HepG2 (cell line): ENCODE data around the gene ACSL5. TPM values are rescaled to one million over a fixed set of nuclear protein-coding genes. Genes with fewer than 3 reads are reported as not detected.

Experiments used
- ASH2L ChIP-seq: fragments of 300-600, 200-600 bp; sonication (generic); IDR thresholded peaks from 2 replicates; pipeline ENCODE4 v1.7.0; 2017; ENCODE audit warnings: low read depth, mild to moderate bottlenecking, moderate library complexity, mixed read lengths, low read length; ENCODE audit not compliant: insufficient read length
- MED1 ChIP-seq: sonication (generic); formaldehyde crosslinking; IDR thresholded peaks from 2 replicates; pipeline ENCODE4 v1.4.0; 2020; ENCODE audit warnings: missing genetic modification reagents
- MTA3 ChIP-seq: sonication (generic); formaldehyde crosslinking; IDR thresholded peaks from 2 replicates; pipeline ENCODE4 v1.4.0; 2020; ENCODE audit warnings: missing genetic modification reagents
- MTF2 ChIP-seq: sonication (generic); formaldehyde crosslinking; IDR thresholded peaks from 2 replicates; pipeline ENCODE4 v1.5.0; 2020; ENCODE audit warnings: missing genetic modification reagents, borderline replicate concordance
- PPARG ChIP-seq: conservative IDR thresholded peaks from 2 replicates; pipeline ENCODE4 v1.6.1; 2016; ENCODE audit warnings: missing biosample characterization, missing genetic modification reagents
- SCMH1 ChIP-seq: sonication (generic); formaldehyde crosslinking; IDR thresholded peaks from 2 replicates; pipeline ENCODE4 v1.9.0; 2021; ENCODE audit warnings: missing genetic modification reagents, mild to moderate bottlenecking, borderline replicate concordance
- STAG1 ChIP-seq: sonication (generic); formaldehyde crosslinking; IDR thresholded peaks from 2 replicates; pipeline ENCODE4 v1.4.0; 2020; ENCODE audit warnings: missing genetic modification reagents
- TCF7L2 ChIP-seq: IDR thresholded peaks from 2 replicates; pipeline ENCODE4 v1.6.1; 2011; ENCODE audit warnings: mild to moderate bottlenecking, low read depth, low read length, moderate library complexity
- TMF1 ChIP-seq: sonication (generic); formaldehyde crosslinking; IDR thresholded peaks from 2 replicates; pipeline ENCODE4 v1.8.1; 2022; ENCODE audit warnings: low read depth, missing genetic modification reagents
- ZNF124 ChIP-seq: sonication (generic); formaldehyde crosslinking; IDR thresholded peaks from 2 replicates; pipeline ENCODE4 v1.4.0; 2020; ENCODE audit warnings: missing genetic modification reagents
- ZNF501 ChIP-seq: sonication (generic); formaldehyde crosslinking; IDR thresholded peaks from 2 replicates; pipeline ENCODE4 v1.5.1; 2020; ENCODE audit warnings: mild to moderate bottlenecking, moderate library complexity, missing genetic modification reagents
- ZNF629 ChIP-seq: sonication (generic); formaldehyde crosslinking; conservative IDR thresholded peaks from 2 replicates; pipeline ENCODE4 v1.5.0; 2020; ENCODE audit warnings: missing genetic modification reagents
- ZNF724P ChIP-seq: sonication (generic); formaldehyde crosslinking; IDR thresholded peaks from 2 replicates; pipeline ENCODE4 v1.8.0; 2022; ENCODE audit warnings: missing genetic modification reagents, borderline replicate concordance
- ZNF770 ChIP-seq: sonication (generic); formaldehyde crosslinking; IDR thresholded peaks from 2 replicates; pipeline ENCODE4 v1.5.0; 2020; ENCODE audit warnings: mild to moderate bottlenecking, missing genetic modification reagents
- ZNF775 ChIP-seq: sonication (generic); formaldehyde crosslinking; IDR thresholded peaks from 2 replicates; pipeline ENCODE4 v1.4.0; 2020; ENCODE audit warnings: missing genetic modification reagents, mild to moderate bottlenecking, moderate library complexity, borderline replicate concordance
- polyA plus RNA-seq, 8 experiments: library from polyadenylated mRNA; depleted of rRNA in 3 of 8; stranded (reverse) in 7 of 8; unstranded in 1 of 8; fragments of >200 nt; fragmentation: Illumina TruSeq in 4 of 8; extraction: Trizol in 4 of 8; gene quantifications; 2 replicates each; pipeline versions ENCODE4 v1.2.1 to v1.2.3, GENCODE V29; 2011 to 2016; ENCODE audit warnings: low read depth in 4 of 8, missing spikeins in 1 of 8, mixed read lengths in 1 of 8; ENCODE audit not compliant: insufficient read depth in 1 of 8
- total RNA-seq, 5 experiments: library from RNA; depleted of rRNA; stranded (reverse); fragments of >200 nt; fragmentation: Illumina TruSeq; extraction: Trizol; gene quantifications; 2 replicates each; pipeline ENCODE4 v1.2.3, GENCODE V29; 2016; ENCODE audit warnings: low read depth in 1 of 5
- TF ChIP-seq, protein P1 (sequence below): sonication (generic); formaldehyde crosslinking; IDR thresholded peaks from one replicate; pipeline ENCODE4 v1.5.1; 2020; ENCODE audit warnings: mild to moderate bottlenecking, missing genetic modification reagents; ENCODE audit errors: not compliant biosample characterization
- TF ChIP-seq, protein P2 (sequence below): sonication (generic); formaldehyde crosslinking; IDR thresholded peaks from 2 replicates; pipeline ENCODE4 v1.4.0; 2020; ENCODE audit warnings: missing genetic modification reagents

The ACSL5 gene
- total and polyA plus RNA-seq, 2 of the 13 experiments (the other 11 are each of a cell fraction or from before 2014, with no cell fraction given) = 56.4 to 82.5 TPM

- TF ChIP-seq ZNF770 (CRISPR knock-in tag) (no peak), MED1 (no peak), TCF7L2 (no peak), ZNF124 (CRISPR knock-in tag) (no peak), ZNF724P (CRISPR knock-in tag) (no peak), ZNF501 (no peak), PPARG (CRISPR knock-in tag) (no peak), SCMH1 (CRISPR knock-in tag) (no peak), STAG1 (CRISPR knock-in tag) (no peak), MTF2 (CRISPR knock-in tag) (0 out of 2 replicates have a peak, but pooled peaks have one; percentile 37), MTA3 (CRISPR knock-in tag) (no peak), ZNF629 (peak; percentile 98), TMF1 (CRISPR knock-in tag) (no peak), ZNF775 (CRISPR knock-in tag) (no peak), ASH2L (no peak)
- TF ChIP-seq, protein P1, sequence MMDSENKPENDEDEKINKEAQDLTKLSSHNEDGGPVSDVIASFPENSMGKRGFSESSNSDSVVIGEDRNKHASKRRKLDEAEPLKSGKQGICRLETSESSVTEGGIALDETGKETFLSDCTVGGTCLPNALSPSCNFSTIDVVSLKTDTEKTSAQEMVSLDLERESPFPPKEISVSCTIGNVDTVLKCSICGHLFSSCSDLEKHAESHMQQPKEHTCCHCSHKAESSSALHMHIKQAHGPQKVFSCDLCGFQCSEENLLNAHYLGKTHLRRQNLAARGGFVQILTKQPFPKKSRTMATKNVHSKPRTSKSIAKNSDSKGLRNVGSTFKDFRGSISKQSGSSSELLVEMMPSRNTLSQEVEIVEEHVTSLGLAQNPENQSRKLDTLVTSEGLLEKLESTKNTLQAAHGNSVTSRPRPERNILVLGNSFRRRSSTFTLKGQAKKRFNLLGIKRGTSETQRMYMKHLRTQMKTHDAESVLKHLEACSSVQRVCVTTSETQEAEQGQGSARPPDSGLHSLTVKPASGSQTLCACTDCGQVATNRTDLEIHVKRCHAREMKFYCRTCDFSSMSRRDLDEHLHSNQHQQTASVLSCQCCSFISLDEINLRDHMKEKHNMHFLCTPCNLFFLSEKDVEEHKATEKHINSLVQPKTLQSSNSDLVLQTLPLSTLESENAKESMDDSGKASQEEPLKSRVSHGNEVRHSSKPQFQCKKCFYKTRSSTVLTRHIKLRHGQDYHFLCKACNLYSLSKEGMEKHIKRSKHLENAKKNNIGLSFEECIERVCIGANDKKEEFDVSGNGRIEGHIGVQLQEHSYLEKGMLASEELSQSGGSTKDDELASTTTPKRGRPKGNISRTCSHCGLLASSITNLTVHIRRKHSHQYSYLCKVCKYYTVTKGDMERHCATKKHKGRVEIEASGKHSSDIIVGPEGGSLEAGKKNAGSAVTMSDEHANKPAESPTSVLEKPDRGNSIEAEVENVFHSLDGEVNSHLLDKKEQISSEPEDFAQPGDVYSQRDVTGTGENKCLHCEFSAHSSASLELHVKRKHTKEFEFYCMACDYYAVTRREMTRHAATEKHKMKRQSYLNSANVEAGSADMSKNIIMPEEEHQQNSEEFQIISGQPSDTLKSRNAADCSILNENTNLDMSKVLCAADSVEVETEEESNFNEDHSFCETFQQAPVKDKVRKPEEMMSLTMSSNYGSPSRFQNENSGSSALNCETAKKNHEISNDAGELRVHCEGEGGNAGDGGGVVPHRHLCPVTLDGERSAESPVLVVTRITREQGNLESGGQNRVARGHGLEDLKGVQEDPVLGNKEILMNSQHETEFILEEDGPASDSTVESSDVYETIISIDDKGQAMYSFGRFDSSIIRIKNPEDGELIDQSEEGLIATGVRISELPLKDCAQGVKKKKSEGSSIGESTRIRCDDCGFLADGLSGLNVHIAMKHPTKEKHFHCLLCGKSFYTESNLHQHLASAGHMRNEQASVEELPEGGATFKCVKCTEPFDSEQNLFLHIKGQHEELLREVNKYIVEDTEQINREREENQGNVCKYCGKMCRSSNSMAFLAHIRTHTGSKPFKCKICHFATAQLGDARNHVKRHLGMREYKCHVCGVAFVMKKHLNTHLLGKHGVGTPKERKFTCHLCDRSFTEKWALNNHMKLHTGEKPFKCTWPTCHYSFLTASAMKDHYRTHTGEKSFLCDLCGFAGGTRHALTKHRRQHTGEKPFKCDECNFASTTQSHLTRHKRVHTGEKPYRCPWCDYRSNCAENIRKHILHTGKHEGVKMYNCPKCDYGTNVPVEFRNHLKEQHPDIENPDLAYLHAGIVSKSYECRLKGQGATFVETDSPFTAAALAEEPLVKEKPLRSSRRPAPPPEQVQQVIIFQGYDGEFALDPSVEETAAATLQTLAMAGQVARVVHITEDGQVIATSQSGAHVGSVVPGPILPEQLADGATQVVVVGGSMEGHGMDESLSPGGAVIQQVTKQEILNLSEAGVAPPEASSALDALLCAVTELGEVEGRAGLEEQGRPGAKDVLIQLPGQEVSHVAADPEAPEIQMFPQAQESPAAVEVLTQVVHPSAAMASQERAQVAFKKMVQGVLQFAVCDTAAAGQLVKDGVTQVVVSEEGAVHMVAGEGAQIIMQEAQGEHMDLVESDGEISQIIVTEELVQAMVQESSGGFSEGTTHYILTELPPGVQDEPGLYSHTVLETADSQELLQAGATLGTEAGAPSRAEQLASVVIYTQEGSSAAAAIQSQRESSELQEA = no peak
- TF ChIP-seq, protein P2, sequence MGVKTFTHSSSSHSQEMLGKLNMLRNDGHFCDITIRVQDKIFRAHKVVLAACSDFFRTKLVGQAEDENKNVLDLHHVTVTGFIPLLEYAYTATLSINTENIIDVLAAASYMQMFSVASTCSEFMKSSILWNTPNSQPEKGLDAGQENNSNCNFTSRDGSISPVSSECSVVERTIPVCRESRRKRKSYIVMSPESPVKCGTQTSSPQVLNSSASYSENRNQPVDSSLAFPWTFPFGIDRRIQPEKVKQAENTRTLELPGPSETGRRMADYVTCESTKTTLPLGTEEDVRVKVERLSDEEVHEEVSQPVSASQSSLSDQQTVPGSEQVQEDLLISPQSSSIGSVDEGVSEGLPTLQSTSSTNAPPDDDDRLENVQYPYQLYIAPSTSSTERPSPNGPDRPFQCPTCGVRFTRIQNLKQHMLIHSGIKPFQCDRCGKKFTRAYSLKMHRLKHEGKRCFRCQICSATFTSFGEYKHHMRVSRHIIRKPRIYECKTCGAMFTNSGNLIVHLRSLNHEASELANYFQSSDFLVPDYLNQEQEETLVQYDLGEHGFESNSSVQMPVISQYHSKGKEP (CRISPR knock-in tag) = no peak
Observed at GRCh38 chr10:112360308-112361270, 13.3 kb upstream of the ACSL5 start (continued).
